Parathyroid adenoma (tissue), 2 donors: ENCODE measurements around the gene LGI4.
"Not testable (repeated sequence)": the region's sequence is repeated elsewhere in the genome, so short reads cannot be mapped to it uniquely, and the experiment has no call there.

ENCODE experiments used
- H2AFZ ChIP-seq: fragments of 300-600 bp; sonication (generic); one replicate; pipeline ENCODE4 v1.7.0; 2017; ENCODE audit warnings: antibody characterized with exemption, mild to moderate bottlenecking
- H3K27ac ChIP-seq: fragments of 300-600 bp; sonication (generic); one replicate; pipeline ENCODE4 v1.7.0; 2017
- H3K27me3 ChIP-seq: fragments of 300-600 bp; sonication (generic); one replicate; pipeline ENCODE4 v1.7.0; 2017; ENCODE audit warnings: low read length; ENCODE audit not compliant: control insufficient read depth, insufficient read depth
- H3K36me3 ChIP-seq: fragments of 300-600 bp; sonication (generic); one replicate; pipeline ENCODE4 v1.7.0; 2017; ENCODE audit warnings: low read length; ENCODE audit not compliant: control insufficient read depth, insufficient read depth
- H3K4me1 ChIP-seq: fragments of 300-600 bp; sonication (generic); one replicate; pipeline ENCODE4 v1.7.0; 2017; ENCODE audit warnings: control low read depth
- H3K4me2 ChIP-seq: fragments of 300-600 bp; sonication (generic); one replicate; pipeline ENCODE4 v1.7.0; 2017; ENCODE audit warnings: low read length
- H3K4me3 ChIP-seq: fragments of 300-600 bp; sonication (generic); one replicate; pipeline ENCODE4 v1.7.0; 2017; ENCODE audit warnings: low read depth, low read length
- H3K79me2 ChIP-seq: fragments of 300-600 bp; sonication (generic); one replicate; pipeline ENCODE4 v1.7.0; 2017; ENCODE audit warnings: control low read depth
- H3K9ac ChIP-seq: fragments of 300-600 bp; sonication (generic); one replicate; pipeline ENCODE4 v1.7.0; 2017; ENCODE audit warnings: mild to moderate bottlenecking
- H3K9me3 ChIP-seq: fragments of 300-600 bp; sonication (generic); one replicate; pipeline ENCODE4 v1.7.0; 2017; ENCODE audit warnings: low read length; ENCODE audit not compliant: control insufficient read depth
- CTCF ChIP-seq: fragments of 300-600 bp; sonication (generic); IDR thresholded peaks from one replicate; pipeline ENCODE4 v1.7.0; 2017; ENCODE audit warnings: antibody characterized with exemption, mild to moderate bottlenecking
- donor health status: primary hyperparathyroidism.

LGI4 gene

GRCh38 chr19:35155981-35156672, 21.3 kb upstream of the LGI4 start:
- no peak overlapping the region for H3K4me3 ChIP-seq
- H3K79me2 ChIP-seq: no peaks in the 10 kb centered on the region
- no peaks in the 10 kb centered on the region for H3K36me3 ChIP-seq
- H2AFZ ChIP-seq: no peak overlapping the region
- H3K27ac ChIP-seq: no peak overlapping the region
- H3K4me2 ChIP-seq: no peak overlapping the region
- H3K9ac ChIP-seq: no peak overlapping the region
- H3K9me3 ChIP-seq: no peaks in the 10 kb centered on the region
- peaks cover 3% of the 10 kb centered on the region for H3K27me3 ChIP-seq
- peaks cover 4% of the 10 kb centered on the region for H3K4me1 ChIP-seq
- no peak for TF ChIP-seq CTCF

DNA sequence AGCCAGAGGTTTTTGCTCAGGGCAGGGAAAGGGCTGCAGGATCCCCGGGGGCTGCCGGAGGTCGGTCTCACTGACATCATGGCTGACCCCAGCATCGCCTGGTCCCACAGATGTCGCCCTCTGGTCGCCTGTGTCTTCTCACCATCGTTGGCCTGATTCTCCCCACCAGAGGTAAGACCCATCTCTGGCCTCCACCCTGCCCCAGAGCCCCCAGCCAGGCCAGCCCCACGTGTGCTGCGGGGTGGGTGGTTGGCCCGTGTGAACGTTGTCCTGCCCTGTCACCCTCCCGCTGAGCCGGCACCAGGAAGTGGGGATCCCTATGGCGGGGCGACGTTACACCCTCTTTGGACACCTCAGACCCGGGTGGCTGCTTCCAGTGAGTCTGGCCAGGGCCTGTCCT, 20.6 kb upstream of the LGI4 start:
- Histone ChIP-seq H3K27ac (no peak overlapping the region), H3K4me1 (peaks cover 4% of the 10 kb centered on the region), H3K4me3 (peak overlapping the region; percentile 62), H3K9ac (no peak overlapping the region), H2AFZ (no peak overlapping the region), H3K9me3 (no peaks in the 10 kb centered on the region), H3K4me2 (peak overlapping the region; percentile 70), H3K36me3 (no peaks in the 10 kb centered on the region), H3K27me3 (peaks cover 3% of the 10 kb centered on the region), H3K79me2 (no peaks in the 10 kb centered on the region)
- TF ChIP-seq CTCF: no peak

DNA sequence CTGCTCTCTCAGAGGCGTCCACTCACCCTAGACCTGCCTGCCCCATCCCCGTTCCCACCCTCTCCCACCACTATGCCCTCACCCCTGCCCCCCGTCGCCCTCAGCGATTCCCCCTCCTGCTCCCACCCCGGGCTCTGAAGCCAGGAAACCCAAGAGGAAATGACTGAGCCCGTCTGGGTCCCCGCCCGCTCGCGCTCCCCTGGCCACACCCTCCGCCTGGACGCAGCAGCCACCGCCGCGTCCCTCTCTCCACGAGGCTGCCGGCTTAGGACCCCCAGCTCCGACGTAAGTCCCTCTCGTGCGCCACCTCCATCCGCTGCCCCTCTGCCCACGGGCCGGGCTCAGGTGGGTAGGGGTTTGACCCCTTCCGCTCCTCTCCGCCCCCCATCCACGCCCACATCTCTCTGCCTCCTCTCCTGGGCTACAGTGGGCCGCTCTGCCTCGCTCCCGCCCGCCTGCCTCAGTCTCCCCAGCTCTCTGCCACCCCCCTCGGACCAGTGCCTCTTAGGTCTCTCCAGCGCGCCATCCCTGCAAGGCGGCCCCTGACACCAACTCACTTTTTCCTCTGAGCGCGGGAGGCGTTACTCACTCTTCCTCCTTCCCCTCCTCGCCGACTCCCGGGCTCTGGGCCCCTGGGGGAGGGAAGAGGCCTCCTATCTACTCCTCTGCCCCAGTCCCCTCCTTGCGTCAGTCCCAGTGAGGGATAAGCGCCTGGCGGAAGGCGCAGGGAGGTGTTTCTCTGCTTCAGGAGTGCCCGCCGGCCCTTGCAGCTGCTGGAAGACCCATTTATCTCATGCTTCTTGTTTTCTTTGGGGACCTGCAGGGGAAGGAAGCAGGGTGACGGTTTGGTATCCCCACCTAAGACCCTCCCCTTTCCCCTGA, 19.9 kb upstream of the LGI4 start, which contains the start of gene FXYD5:
TSS of gene FXYD5 (plus strand) at position 211 of the 882 bp plus-strand sequence. CDS start 816 bp downstream, outside the sequence.
- Histone ChIP-seq H3K36me3 (no peaks in the 10 kb centered on the region), H3K4me2 (peak within 1 kb of the TSS; percentile 70), H2AFZ (peak within 1 kb of the TSS; percentile 72), H3K9ac (no peak within 1 kb of the TSS), H3K27ac (peak within 1 kb of the TSS; percentile 22), H3K4me3 (peak within 1 kb of the TSS; percentile 62), H3K4me1 (peaks cover 4% of the 10 kb centered on the region), H3K9me3 (no peaks in the 10 kb centered on the region), H3K27me3 (peaks cover 3% of the 10 kb centered on the region), H3K79me2 (no peaks in the 10 kb centered on the region)
- TF ChIP-seq CTCF: no peak

GRCh38 chr19:35153701-35154524, 19.1 kb upstream of the LGI4 start:
- peak; percentile 21 for TF ChIP-seq CTCF
- peak overlapping the region; percentile 62 for H3K4me3 ChIP-seq
- no peak overlapping the region for H3K9ac ChIP-seq
- H3K27ac ChIP-seq: no peak overlapping the region
- H3K9me3 ChIP-seq: no peaks in the 10 kb centered on the region
- peaks cover 4% of the 10 kb centered on the region for H3K4me1 ChIP-seq
- H2AFZ ChIP-seq: peak overlapping the region; percentile 72
- H3K27me3 ChIP-seq: peaks cover 3% of the 10 kb centered on the region
- H3K79me2 ChIP-seq: no peaks in the 10 kb centered on the region
- peak overlapping the region; percentile 70 for H3K4me2 ChIP-seq
- H3K36me3 ChIP-seq: no peaks in the 10 kb centered on the region

- not testable (repeated sequence) for H3K36me3 ChIP-seq, H2AFZ ChIP-seq, H3K27me3 ChIP-seq, H3K4me2 ChIP-seq, H3K27ac ChIP-seq, H3K4me3 ChIP-seq, H3K79me2 ChIP-seq, H3K9ac ChIP-seq, H3K4me1 ChIP-seq, H3K9me3 ChIP-seq
These were observed 18.3 kb upstream of the LGI4 start for GRCh38 chr19:35153129-35153522.
